Transverse colon (tissue), 4 donors: ENCODE data around the gene TRPM8.

Experiments
- POLR2A ChIP-seq: fragments of 450-650 bp; IDR thresholded peaks from one replicate; pipeline ENCODE4 v1.6.1; 2016; ENCODE audit warnings: antibody characterized with exemption, mild to moderate bottlenecking, moderate library complexity
- POLR2AphosphoS5 ChIP-seq, 3 donors: sonication (generic); formaldehyde crosslinking; IDR thresholded peaks; one replicate each; pipeline ENCODE4 v1.6.1; 2016; ENCODE audit warnings: antibody characterized with exemption in 3 of 3
- TF ChIP-seq, protein P1 (sequence below), 5 experiments: fragments of 200-600 bp in 3 of 5; fragments of 450-650 bp in 2 of 5; sonication (generic) in 3 of 5; IDR thresholded peaks; 1 replicate in 2 of 5; 2 replicates in 3 of 5; pipeline ENCODE4 v1.5.1; 2016 to 2017; ENCODE audit warnings: antibody characterized with exemption in 5 of 5, inconsistent platforms in 3 of 5, mild to moderate bottlenecking in 2 of 5, moderate library complexity in 1 of 5

DNA sequence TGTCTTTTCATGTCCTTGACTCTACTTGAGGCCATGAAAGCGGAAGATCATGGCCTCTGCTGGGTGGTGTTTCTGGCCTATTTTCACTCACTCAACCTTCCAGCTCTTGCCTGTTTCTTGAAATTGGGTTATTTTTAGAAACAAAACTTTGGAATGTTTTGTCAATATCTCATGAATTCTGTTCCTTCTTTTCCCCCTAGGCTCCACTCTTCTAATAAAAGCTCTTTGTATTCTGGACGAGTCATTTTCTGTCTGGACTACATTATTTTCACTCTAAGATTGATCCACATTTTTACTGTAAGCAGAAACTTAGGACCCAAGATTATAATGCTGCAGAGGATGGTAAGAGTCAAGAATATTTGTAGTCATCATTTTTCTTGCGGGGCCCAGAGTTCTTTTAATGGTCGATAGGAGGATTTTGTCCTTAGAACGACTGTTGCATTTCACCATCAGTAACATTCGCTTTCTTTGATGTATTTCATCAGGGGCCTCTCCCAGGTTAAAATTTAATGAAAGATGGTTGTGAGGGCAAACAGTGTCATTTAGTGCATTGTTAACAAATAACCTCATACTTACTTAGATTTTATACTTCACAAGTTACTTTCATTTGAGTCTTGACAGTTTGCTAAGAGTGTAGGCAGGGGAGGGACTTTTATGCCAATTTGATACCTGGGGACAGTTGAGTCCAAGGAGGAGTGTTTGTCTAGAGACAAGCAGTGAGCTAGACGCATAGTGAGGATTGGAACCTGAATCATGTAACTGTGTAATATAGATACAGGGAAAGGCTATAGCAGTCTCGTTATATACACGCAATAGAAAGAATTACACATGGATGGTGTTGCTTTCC is 64.6 kb downstream of the TRPM8 start:
- TF ChIP-seq, protein P1, sequence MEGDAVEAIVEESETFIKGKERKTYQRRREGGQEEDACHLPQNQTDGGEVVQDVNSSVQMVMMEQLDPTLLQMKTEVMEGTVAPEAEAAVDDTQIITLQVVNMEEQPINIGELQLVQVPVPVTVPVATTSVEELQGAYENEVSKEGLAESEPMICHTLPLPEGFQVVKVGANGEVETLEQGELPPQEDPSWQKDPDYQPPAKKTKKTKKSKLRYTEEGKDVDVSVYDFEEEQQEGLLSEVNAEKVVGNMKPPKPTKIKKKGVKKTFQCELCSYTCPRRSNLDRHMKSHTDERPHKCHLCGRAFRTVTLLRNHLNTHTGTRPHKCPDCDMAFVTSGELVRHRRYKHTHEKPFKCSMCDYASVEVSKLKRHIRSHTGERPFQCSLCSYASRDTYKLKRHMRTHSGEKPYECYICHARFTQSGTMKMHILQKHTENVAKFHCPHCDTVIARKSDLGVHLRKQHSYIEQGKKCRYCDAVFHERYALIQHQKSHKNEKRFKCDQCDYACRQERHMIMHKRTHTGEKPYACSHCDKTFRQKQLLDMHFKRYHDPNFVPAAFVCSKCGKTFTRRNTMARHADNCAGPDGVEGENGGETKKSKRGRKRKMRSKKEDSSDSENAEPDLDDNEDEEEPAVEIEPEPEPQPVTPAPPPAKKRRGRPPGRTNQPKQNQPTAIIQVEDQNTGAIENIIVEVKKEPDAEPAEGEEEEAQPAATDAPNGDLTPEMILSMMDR (IDR thresholded peaks at IDR 0.05): no peak
- TF ChIP-seq POLR2A (no peak), POLR2AphosphoS5 (IDR thresholded peaks at IDR 0.05) (no peak)
